H9 (cell line): Measurements from ENCODE around the gene ACP2. TPM values are rescaled to one million over a fixed set of nuclear protein-coding genes. Genes with fewer than 3 reads are reported as not detected.

Experiments
- DNase-seq: peaks from one replicate; pipeline ENCODE4 v3.0.0-alpha.2; 2017
- H2AFZ ChIP-seq: one replicate; pipeline ENCODE4 v1.6.1; 2013; ENCODE audit warnings: mild to moderate bottlenecking, low read length, control low read depth, moderate library complexity
- H2AK5ac ChIP-seq: 2 replicates; pipeline ENCODE4 v1.6.1; 2013; ENCODE audit warnings: low read length, control low read depth, mixed read lengths; ENCODE audit not compliant: insufficient read length
- H2BK120ac ChIP-seq: one replicate; pipeline ENCODE4 v1.6.1; 2013; ENCODE audit warnings: low read depth, mild to moderate bottlenecking, low read length, control low read depth, inconsistent platforms; ENCODE audit not compliant: poor library complexity, severe bottlenecking
- H2BK12ac ChIP-seq: 2 replicates; pipeline ENCODE4 v1.6.1; 2013; ENCODE audit warnings: low read length, control low read depth, mixed read lengths, low read depth; ENCODE audit not compliant: insufficient read length
- H2BK15ac ChIP-seq: 2 replicates; pipeline ENCODE4 v1.6.1; 2013; ENCODE audit warnings: low read depth, low read length, control low read depth
- H2BK20ac ChIP-seq: one replicate; pipeline ENCODE4 v1.6.1; 2013; ENCODE audit warnings: low read depth, mild to moderate bottlenecking, low read length, control low read depth, inconsistent platforms; ENCODE audit not compliant: poor library complexity, severe bottlenecking
- H2BK5ac ChIP-seq: 2 replicates; pipeline ENCODE4 v1.6.1; 2013; ENCODE audit warnings: low read length, control low read depth, mixed read lengths; ENCODE audit not compliant: insufficient read length
- H3K14ac ChIP-seq: 2 replicates; pipeline ENCODE4 v1.6.1; 2013; ENCODE audit warnings: low read length, control low read depth; ENCODE audit not compliant: insufficient read depth
- H3K18ac ChIP-seq: 2 replicates; pipeline ENCODE4 v1.6.1; 2013; ENCODE audit warnings: low read depth, mild to moderate bottlenecking, mixed read lengths, low read length, control low read depth; ENCODE audit not compliant: insufficient read length
- H3K23ac ChIP-seq: 2 replicates; pipeline ENCODE4 v1.6.1; 2013; ENCODE audit warnings: low read length, control low read depth, mixed read lengths, low read depth; ENCODE audit not compliant: insufficient read length
- H3K23me2 ChIP-seq: 2 replicates; pipeline ENCODE4 v1.6.1; 2013; ENCODE audit warnings: low read depth, mild to moderate bottlenecking, mixed read lengths, low read length, control low read depth; ENCODE audit not compliant: insufficient read length, poor library complexity, severe bottlenecking
- H3K27ac ChIP-seq: 2 replicates; pipeline ENCODE4 v1.5.1; 2013; ENCODE audit warnings: low read length, control low read depth, mixed read lengths, low read depth; ENCODE audit not compliant: insufficient read length
- H3K27me3 ChIP-seq: 2 replicates; pipeline ENCODE4 v1.6.1; 2013; ENCODE audit warnings: low read length, control low read depth, inconsistent platforms; ENCODE audit not compliant: insufficient read depth
- H3K4ac ChIP-seq: 2 replicates; pipeline ENCODE4 v1.6.1; 2013; ENCODE audit warnings: low read depth, mild to moderate bottlenecking, control low read depth, inconsistent platforms, low read length, moderate library complexity
- H3K4me1 ChIP-seq: 2 replicates; pipeline ENCODE4 v1.6.1; 2013; ENCODE audit warnings: low read length, control low read depth, inconsistent platforms; ENCODE audit not compliant: insufficient read depth
- H3K4me2 ChIP-seq: 2 replicates; pipeline ENCODE4 v1.6.1; 2013; ENCODE audit warnings: low read length, control low read depth, mixed read lengths; ENCODE audit not compliant: insufficient read length, insufficient read depth
- H3K56ac ChIP-seq: 2 replicates; pipeline ENCODE4 v1.6.1; 2013; ENCODE audit warnings: low read depth, mild to moderate bottlenecking, mixed read lengths, low read length, control low read depth; ENCODE audit not compliant: insufficient read length
- H3K79me1 ChIP-seq: 2 replicates; pipeline ENCODE4 v1.6.1; 2013; ENCODE audit warnings: low read depth, mild to moderate bottlenecking, moderate library complexity, low read length, control low read depth, inconsistent platforms; ENCODE audit not compliant: insufficient read depth, poor library complexity, severe bottlenecking
- H3K79me2 ChIP-seq: 2 replicates; pipeline ENCODE4 v1.6.1; 2013; ENCODE audit warnings: low read length, control low read depth, inconsistent platforms; ENCODE audit not compliant: insufficient read depth
- H3K9ac ChIP-seq: 2 replicates; pipeline ENCODE4 v1.6.1; 2013; ENCODE audit warnings: low read length, control low read depth, mixed read lengths; ENCODE audit not compliant: insufficient read length; ENCODE audit errors: extremely low read depth
- H3K9me3 ChIP-seq: one replicate; pipeline ENCODE4 v1.6.1; 2013; ENCODE audit warnings: low read depth, low read length, inconsistent platforms; ENCODE audit not compliant: control insufficient read depth
- H3T11ph ChIP-seq: one replicate; pipeline ENCODE4 v1.6.1; 2013; ENCODE audit warnings: mild to moderate bottlenecking, low read length, control low read depth, inconsistent platforms
- H4K20me1 ChIP-seq: one replicate; pipeline ENCODE4 v1.6.1; 2013; ENCODE audit not compliant: control insufficient read depth, insufficient read length, insufficient read depth
- H4K5ac ChIP-seq: 2 replicates; pipeline ENCODE4 v1.6.1; 2013; ENCODE audit warnings: low read depth, mild to moderate bottlenecking, mixed read lengths, low read length, control low read depth; ENCODE audit not compliant: insufficient read length
- H4K8ac ChIP-seq: replicated peaks from 2 replicates; pipeline ENCODE4 v1.6.1; 2013; ENCODE audit warnings: low read length, control low read depth, mixed read lengths, low read depth; ENCODE audit not compliant: insufficient read length
- H4K91ac ChIP-seq: 2 replicates; pipeline ENCODE4 v1.6.1; 2013; ENCODE audit warnings: low read depth, mild to moderate bottlenecking, moderate library complexity, mixed read lengths, low read length, control low read depth; ENCODE audit not compliant: insufficient read length
- H3K27ac Mint-ChIP-seq, 3 experiments: 2 replicates in 2 of 3; 3 replicates in 1 of 3; pipeline ENCODE4 v1.8.0; 2020 to 2021; ENCODE audit warnings: mixed read lengths in 3 of 3, mild to moderate bottlenecking in 1 of 3, moderate library complexity in 1 of 3
- H3K27me3 Mint-ChIP-seq: 2 replicates; pipeline ENCODE4 v1.8.0; 2021; ENCODE audit warnings: low read depth, mild to moderate bottlenecking, moderate library complexity, mixed read lengths
- H3K36me3 Mint-ChIP-seq, 3 experiments: 2 replicates in 2 of 3; 3 replicates in 1 of 3; pipeline ENCODE4 v1.8.0; 2020 to 2021; ENCODE audit warnings: low read depth in 3 of 3, mixed read lengths in 3 of 3; ENCODE audit not compliant: insufficient read depth in 1 of 3
- H3K4me1 Mint-ChIP-seq, 2 experiments: 2 replicates each; pipeline ENCODE4 v1.8.0; 2020; ENCODE audit warnings: mixed read lengths in 2 of 2
- H3K4me3 Mint-ChIP-seq, 2 experiments: 2 replicates in 1 of 2; 3 replicates in 1 of 2; pipeline ENCODE4 v1.8.0; 2020 to 2021; ENCODE audit warnings: mild to moderate bottlenecking in 2 of 2, mixed read lengths in 2 of 2, moderate library complexity in 1 of 2
- H3K9me3 Mint-ChIP-seq, 2 experiments: 2 replicates in 1 of 2; 3 replicates in 1 of 2; pipeline ENCODE4 v1.8.0; 2020; ENCODE audit warnings: mild to moderate bottlenecking in 2 of 2, mixed read lengths in 2 of 2, moderate library complexity in 1 of 2
- CTCF ChIP-seq: fragments of 200-600 bp; sonication (generic); conservative IDR thresholded peaks from 3 replicates; pipeline ENCODE4 v1.8.0; 2021; ENCODE audit warnings: antibody characterized with exemption, mild to moderate bottlenecking
- WGBS: extraction: QIAGEN DNeasy Blood & Tissue Kit; methylation state at CpG from one replicate; pipeline ENCODE4 v1.1.7; 2013; ENCODE audit warnings: missing lambda C conversion rate, low lambda C conversion rate, mixed read lengths; ENCODE audit not compliant: insufficient read length; ENCODE audit errors: extremely low coverage; 5-methylcytosine and 5-hydroxymethylcytosine counted together
- total RNA-seq: library from RNA; stranded (reverse); gene quantifications from 2 replicates; pipeline ENCODE4 v1.2.1, GENCODE V29; 2021

Gene ACP2
- total RNA-seq, 1 experiment from 2014 or later, result 29.5 TPM

- H3K36me3 Mint-ChIP-seq, result peaks cover 2 to 59% (median 49%) of the 10 kb centered on the region in 3 experiments; a peak in 4 of 7 replicates
- Histone ChIP-seq H2BK15ac (no peak overlapping the region), H2BK5ac (no peak overlapping the region), H3T11ph (no peak overlapping the region), H2AK5ac (no peak overlapping the region), H3K23me2 (no peaks in the 10 kb centered on the region), H3K4me2 (no peak overlapping the region), H3K27me3 (no peaks in the 10 kb centered on the region), H3K27ac (no peak overlapping the region), H2AFZ (no peak overlapping the region), H2BK20ac (no peak overlapping the region), H3K14ac (no peak overlapping the region), H4K5ac (no peak overlapping the region), H3K79me2 (no peaks in the 10 kb centered on the region), H3K23ac (no peak overlapping the region), H2BK12ac (no peak overlapping the region), H4K8ac (no peak overlapping the region), H3K4ac (no peak overlapping the region), H3K79me1 (no peaks in the 10 kb centered on the region), H2BK120ac (no peak overlapping the region), H3K4me1 (no peaks in the 10 kb centered on the region), H3K18ac (no peak overlapping the region), H4K91ac (no peak overlapping the region), H3K9ac (no peak overlapping the region), H3K56ac (no peak overlapping the region), H3K9me3 (no peaks in the 10 kb centered on the region), H4K20me1 (no peaks in the 10 kb centered on the region)
- H3K9me3 Mint-ChIP-seq, result no peaks in the 10 kb centered on the region
- H3K27ac Mint-ChIP-seq, result peak overlapping the region in 2 of 3 experiments; percentile 18 to 38; a peak in 4 of 7 replicates
- no CpG with 5 or more reads among the region's 8 CpGs for WGBS
- no peak for DNase-seq
- no peak overlapping the region for H3K4me3 Mint-ChIP-seq
- no peaks in the 10 kb centered on the region for H3K4me1 Mint-ChIP-seq
- no peak for TF ChIP-seq CTCF
- H3K27me3 Mint-ChIP-seq, result no peaks in the 10 kb centered on the region
These were observed 19.5 kb downstream of the ACP2 start for GRCh38 chr11:47229161-47229560.
